DND-41 (cell line): Measurements from ENCODE around the gene PAPPA.

Source experiments
- ATAC-seq: fragments of 200-7000 bp; cut with Tn5 transposase; 3 replicates; pipeline ENCODE4 v1.9.1; 2021; ENCODE audit warnings: low read depth; ENCODE audit not compliant: insufficient read depth
- DNase-seq: peaks from one replicate; pipeline ENCODE4 v3.0.0-alpha.2; 2020
- H2AFZ ChIP-seq: 2 replicates; pipeline ENCODE4 v1.6.0; 2012; ENCODE audit warnings: low read depth, low read length
- H3K27ac ChIP-seq: 2 replicates; pipeline ENCODE4 v1.5.1; 2012; ENCODE audit warnings: low read length, inconsistent platforms
- H3K27me3 ChIP-seq: fragments of 200-600 bp; sonication (generic); 2 replicates; pipeline ENCODE4 v1.6.0; 2012; ENCODE audit warnings: low read length, mild to moderate bottlenecking, inconsistent platforms; ENCODE audit not compliant: insufficient read depth, poor library complexity
- H3K36me3 ChIP-seq: 2 replicates; pipeline ENCODE4 v1.5.1; 2012; ENCODE audit warnings: low read length, inconsistent platforms; ENCODE audit not compliant: insufficient read depth
- H3K4me1 ChIP-seq: 2 replicates; pipeline ENCODE4 v1.5.1; 2012; ENCODE audit warnings: mild to moderate bottlenecking, low read length; ENCODE audit not compliant: insufficient read depth
- H3K4me2 ChIP-seq: 2 replicates; pipeline ENCODE4 v1.6.0; 2012; ENCODE audit warnings: mild to moderate bottlenecking, moderate library complexity, low read length, inconsistent platforms; ENCODE audit not compliant: insufficient read depth
- H3K4me3 ChIP-seq, 2 experiments: fragments of 200-600 bp in 1 of 2; shearing (Covaris generic) in 1 of 2; 2 replicates each; pipeline ENCODE4 v1.5.1; 2012 to 2016; ENCODE audit warnings: inconsistent platforms in 2 of 2, low read length in 2 of 2, mild to moderate bottlenecking in 2 of 2, low read depth in 1 of 2, moderate library complexity in 1 of 2
- H3K79me2 ChIP-seq: 2 replicates; pipeline ENCODE4 v1.6.0; 2012; ENCODE audit warnings: low read length, inconsistent platforms; ENCODE audit not compliant: insufficient read depth
- H3K9ac ChIP-seq: 2 replicates; pipeline ENCODE4 v1.6.0; 2012; ENCODE audit warnings: low read depth, mild to moderate bottlenecking, inconsistent platforms, low read length, moderate library complexity
- H3K9me3 ChIP-seq: 2 replicates; pipeline ENCODE4 v1.5.1; 2012; ENCODE audit warnings: low read length, moderate library complexity, mild to moderate bottlenecking, inconsistent platforms; ENCODE audit not compliant: insufficient read depth, severe bottlenecking
- H4K20me1 ChIP-seq: 2 replicates; pipeline ENCODE4 v1.6.0; 2012; ENCODE audit warnings: low read length; ENCODE audit not compliant: insufficient read depth
- CTCF ChIP-seq: IDR thresholded peaks from 2 replicates; pipeline ENCODE4 v1.5.1; 2012; ENCODE audit warnings: borderline replicate concordance, low read length, moderate library complexity, mild to moderate bottlenecking; ENCODE audit not compliant: poor library complexity, severe bottlenecking; ENCODE audit errors: extremely low read depth
- EZH2 ChIP-seq: IDR thresholded peaks from 3 replicates; pipeline ENCODE4 v1.6.1; 2012; ENCODE audit warnings: borderline replicate concordance, low read depth, mild to moderate bottlenecking, moderate library complexity, low read length, inconsistent platforms; ENCODE audit not compliant: severe bottlenecking

PAPPA gene

GRCh38 chr9:116342061-116342460 is 188.5 kb downstream of the PAPPA start:
- Histone ChIP-seq H3K27me3 (no peaks in the 10 kb centered on the region), H3K9me3 (no peaks in the 10 kb centered on the region), H4K20me1 (no peaks in the 10 kb centered on the region), H3K79me2 (no peaks in the 10 kb centered on the region), H3K4me1 (no peaks in the 10 kb centered on the region), H3K4me3 (no peak overlapping the region), H3K9ac (no peak overlapping the region), H3K4me2 (no peak overlapping the region), H3K27ac (no peak overlapping the region), H2AFZ (no peak overlapping the region), H3K36me3 (no peaks in the 10 kb centered on the region)
- ATAC-seq (no peak), DNase-seq (no peak)
- no peak for TF ChIP-seq EZH2
- TF ChIP-seq CTCF: no peak

- TF ChIP-seq EZH2 (no peak), CTCF (no peak)
- ATAC-seq (no peak), DNase-seq (no peak)
- Histone ChIP-seq H3K9ac (no peak overlapping the region), H3K27ac (no peak overlapping the region), H3K4me1 (no peaks in the 10 kb centered on the region), H3K27me3 (no peaks in the 10 kb centered on the region), H3K79me2 (no peaks in the 10 kb centered on the region), H2AFZ (no peak overlapping the region), H4K20me1 (no peaks in the 10 kb centered on the region), H3K4me3 (no peak overlapping the region), H3K36me3 (no peaks in the 10 kb centered on the region), H3K4me2 (no peak overlapping the region), H3K9me3 (no peaks in the 10 kb centered on the region)
These were observed 189.3 kb downstream of the PAPPA start for GRCh38 chr9:116342941-116343340.

- no peaks in the 10 kb centered on the region for H3K27me3 ChIP-seq
- no peak for TF ChIP-seq EZH2
- no peak for TF ChIP-seq CTCF
These were observed 190.8 kb downstream of the PAPPA start for GRCh38 chr9:116344416-116344815.

GRCh38 chr9:116345393-116345792 is 191.8 kb downstream of the PAPPA start:
- no peak overlapping the region for H2AFZ ChIP-seq
- no peak overlapping the region for H3K9ac ChIP-seq
- H3K79me2 ChIP-seq: no peaks in the 10 kb centered on the region
- no peak overlapping the region for H3K27ac ChIP-seq
- H3K4me1 ChIP-seq: no peaks in the 10 kb centered on the region
- TF ChIP-seq CTCF: no peak
- H3K27me3 ChIP-seq: no peaks in the 10 kb centered on the region
- H4K20me1 ChIP-seq: no peaks in the 10 kb centered on the region
- H3K36me3 ChIP-seq: no peaks in the 10 kb centered on the region
- DNase-seq (no peak), ATAC-seq (no peak)
- no peak overlapping the region for H3K4me3 ChIP-seq
- H3K9me3 ChIP-seq: no peaks in the 10 kb centered on the region
- no peak overlapping the region for H3K4me2 ChIP-seq

More at GRCh38 chr9:116344416-116344815, 190.8 kb downstream of the PAPPA start:
- H3K79me2 ChIP-seq: no peaks in the 10 kb centered on the region
- DNase-seq (no peak), ATAC-seq (no peak)
- H3K4me3 ChIP-seq: no peak overlapping the region
- H4K20me1 ChIP-seq: no peaks in the 10 kb centered on the region
- H3K4me2 ChIP-seq: no peak overlapping the region
- H3K4me1 ChIP-seq: no peaks in the 10 kb centered on the region
- no peaks in the 10 kb centered on the region for H3K36me3 ChIP-seq
- H3K9me3 ChIP-seq: no peaks in the 10 kb centered on the region
- no peak overlapping the region for H2AFZ ChIP-seq
- H3K9ac ChIP-seq: no peak overlapping the region
- H3K27ac ChIP-seq: no peak overlapping the region
